Measurements from ENCODE around the gene PPP1R36. TPM values are rescaled to one million over a fixed set of nuclear protein-coding genes. Genes with fewer than 3 reads are reported as not detected.

PPP1R36 gene
- total RNA-seq, 2 experiments from 2014 or later = 0.29 TPM; not detected in 1

- DNase-seq (no peak), ATAC-seq (no peak)
- no peaks in the 10 kb centered on the region for H3K36me3 Mint-ChIP-seq (ENCODE audit: low read depth)
- CTCF ChIA-PET = interaction anchor here (1.5 kb wide), 1 partner anchor 11 kb away, joined by 4 read pairs; no protein-coding TSS in a partner anchor
- intact Hi-C loops (cut with micrococcal nuclease) = no loop called here
- peaks cover 1% of the 10 kb centered on the region for H3K27me3 Mint-ChIP-seq
- H3K9me3 Mint-ChIP-seq = no peaks in the 10 kb centered on the region
- no peak for TF ChIP-seq CTCF (IDR thresholded peaks at IDR 0.05)
- H3K4me1 Mint-ChIP-seq (ENCODE audit: low read depth) = no peaks in the 10 kb centered on the region
- no peak overlapping the region for H3K27ac Mint-ChIP-seq
- H3K4me3 Mint-ChIP-seq = no peak overlapping the region
- POLR2A ChIA-PET = no interaction called here
Measured at GRCh38 chr14:64573109-64573508, 23.3 kb downstream of the PPP1R36 start.

- intact Hi-C loops (cut with micrococcal nuclease) = no loop called here
- H3K9me3 Mint-ChIP-seq = no peaks in the 10 kb centered on the region
- no peak overlapping the region for H3K27ac Mint-ChIP-seq
- TF ChIP-seq CTCF (IDR thresholded peaks at IDR 0.05) = no peak
- no peaks in the 10 kb centered on the region for H3K4me1 Mint-ChIP-seq (ENCODE audit: low read depth)
- ATAC-seq (no peak), DNase-seq (no peak)
- H3K36me3 Mint-ChIP-seq (ENCODE audit: low read depth) = no peaks in the 10 kb centered on the region
- ChIA-PET POLR2A (no interaction called here), CTCF (interaction anchor here (3.0 kb wide), 1 partner anchor 62 kb away, joined by 6 read pairs; no protein-coding TSS in a partner anchor)
- H3K27me3 Mint-ChIP-seq = no peaks in the 10 kb centered on the region
- no peak overlapping the region for H3K4me3 Mint-ChIP-seq
Measured at GRCh38 chr14:64574371-64575107, 24.8 kb downstream of the PPP1R36 start.

DNA sequence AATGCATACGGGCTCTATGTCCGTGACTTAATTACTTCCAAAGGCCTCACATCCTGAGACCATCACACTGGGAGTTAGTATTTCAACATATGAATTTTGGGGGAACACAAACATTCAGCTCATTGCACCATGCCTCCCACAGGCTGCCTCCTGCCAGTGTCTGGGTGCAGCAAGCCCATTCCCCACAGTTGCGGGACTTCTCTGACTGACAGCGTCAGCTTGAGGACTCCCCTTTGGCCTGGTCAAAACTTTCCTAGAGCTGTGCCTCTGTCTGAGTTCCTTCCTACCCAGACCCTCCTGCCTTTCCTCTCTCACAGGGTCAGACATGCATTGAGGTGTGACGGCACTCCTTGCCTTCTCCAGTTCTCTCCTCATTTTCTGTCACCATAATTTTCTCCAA, 27.4 kb downstream of the PPP1R36 start:
- ATAC-seq (no peak), DNase-seq (no peak)
- intact Hi-C loops (cut with micrococcal nuclease) = no loop called here
- POLR2A ChIA-PET = no interaction called here
- Mint-ChIP-seq H3K27ac (no peak overlapping the region), H3K4me3 (no peak overlapping the region), H3K36me3 (ENCODE audit: low read depth) (no peaks in the 10 kb centered on the region), H3K4me1 (ENCODE audit: low read depth) (no peaks in the 10 kb centered on the region), H3K27me3 (no peaks in the 10 kb centered on the region), H3K9me3 (no peaks in the 10 kb centered on the region)
- TF ChIP-seq CTCF (IDR thresholded peaks at IDR 0.05) = no peak
- CTCF ChIA-PET = interaction anchor here (3.0 kb wide), 1 partner anchor 59 kb away, joined by 6 read pairs; no protein-coding TSS in a partner anchor

DNA sequence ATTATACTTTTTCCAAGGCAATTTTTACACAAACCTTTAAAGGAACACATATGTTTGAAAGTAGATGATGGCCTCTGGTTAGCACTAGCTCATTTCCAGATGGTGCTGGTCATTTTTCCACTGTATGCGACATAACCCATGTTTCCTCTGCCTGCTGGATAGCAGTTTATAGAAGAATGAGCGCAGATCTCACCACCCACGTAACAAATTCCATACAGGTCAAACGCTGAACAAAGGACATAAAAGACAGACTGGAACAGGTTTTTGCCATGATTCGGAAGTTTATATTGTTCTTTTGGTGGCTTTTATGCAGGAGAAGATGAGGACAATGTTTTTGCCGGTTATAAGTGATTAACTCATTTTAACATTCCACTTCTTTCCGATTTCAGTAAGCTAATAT, 30.7 kb downstream of the PPP1R36 start:
- no peak for ATAC-seq
- intact Hi-C loops (cut with micrococcal nuclease) = no loop called here
- ChIA-PET CTCF (interaction anchor here (1.6 kb wide), 1 partner anchor 56 kb away, joined by 6 read pairs; no protein-coding TSS in a partner anchor), POLR2A (interaction anchor here (1.0 kb wide), 1 partner anchor 192 kb away, joined by 6 read pairs; the partner anchor contains the start of gene MTHFD1)
- TF ChIP-seq CTCF (IDR thresholded peaks at IDR 0.05) = no peak
- H3K36me3 Mint-ChIP-seq (ENCODE audit: low read depth) = no peaks in the 10 kb centered on the region
- no peak overlapping the region for H3K4me3 Mint-ChIP-seq
- H3K27ac Mint-ChIP-seq = no peak overlapping the region
- no peaks in the 10 kb centered on the region for H3K4me1 Mint-ChIP-seq (ENCODE audit: low read depth)
- no peaks in the 10 kb centered on the region for H3K27me3 Mint-ChIP-seq
- no peak for DNase-seq
- H3K9me3 Mint-ChIP-seq = no peaks in the 10 kb centered on the region

- DNase-seq = no peak
- ATAC-seq = no peak
- intact Hi-C loops (cut with micrococcal nuclease) = no loop called here
- no peak for TF ChIP-seq CTCF (IDR thresholded peaks at IDR 0.05)
- Mint-ChIP-seq H3K27me3 (no peaks in the 10 kb centered on the region), H3K27ac (no peak overlapping the region), H3K4me1 (ENCODE audit: low read depth) (no peaks in the 10 kb centered on the region), H3K4me3 (no peak overlapping the region), H3K36me3 (ENCODE audit: low read depth) (no peaks in the 10 kb centered on the region), H3K9me3 (no peaks in the 10 kb centered on the region)
- ChIA-PET POLR2A (no interaction called here), CTCF (interaction anchor here (1.6 kb wide), 1 partner anchor 55 kb away, joined by 6 read pairs; no protein-coding TSS in a partner anchor)
Measured at GRCh38 chr14:64581363-64581762, 31.6 kb downstream of the PPP1R36 start.
